ENCODE results near the gene PDE11A. TPM values are rescaled to one million over a fixed set of nuclear protein-coding genes. Genes with fewer than 3 reads are reported as not detected.
"Not testable (repeated sequence)": the region's sequence is repeated elsewhere in the genome, so short reads cannot be mapped to it uniquely, and the experiment has no call there.

PDE11A gene
- total RNA-seq, 4 donors from 2014 or later, result under 0.01 to 0.58 (median under 0.01) TPM; not detected in 1

DNA sequence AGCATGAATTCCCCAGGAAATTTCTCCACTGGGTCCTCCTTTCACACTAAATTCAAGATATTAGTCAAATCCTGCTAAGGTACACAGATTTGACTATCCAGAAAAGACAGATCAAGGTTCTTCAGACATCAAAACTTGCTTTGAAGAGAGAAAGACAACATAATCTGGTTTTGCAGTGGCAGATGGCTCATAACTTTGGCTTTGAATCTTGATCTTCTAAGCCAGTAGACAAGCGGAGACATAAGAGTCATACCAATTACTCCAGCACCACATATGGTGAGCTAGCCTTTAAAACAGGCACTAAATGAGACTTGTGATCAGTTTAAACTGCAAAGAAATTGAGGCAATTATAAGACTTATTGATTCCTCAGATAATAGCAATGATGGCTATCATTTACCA is 29.3 kb downstream of the PDE11A start:
- Histone ChIP-seq H3K9me3 (no peaks in the 10 kb centered on the region), H3K4me3 (no peak overlapping the region), H3K36me3 (no peaks in the 10 kb centered on the region), H3K27me3 (no peaks in the 10 kb centered on the region), H3K4me1 (no peaks in the 10 kb centered on the region), H3K27ac (replicated peaks in 1 of 4) (no peak overlapping the region)
- intact Hi-C loops (cut with DNase I), result no loop called here
- DNase-seq (ENCODE audit: extremely low spot score), result no peak
- 88% methylated on average over 1 of the region's 1 CpG for WGBS
- TF ChIP-seq, protein P1, sequence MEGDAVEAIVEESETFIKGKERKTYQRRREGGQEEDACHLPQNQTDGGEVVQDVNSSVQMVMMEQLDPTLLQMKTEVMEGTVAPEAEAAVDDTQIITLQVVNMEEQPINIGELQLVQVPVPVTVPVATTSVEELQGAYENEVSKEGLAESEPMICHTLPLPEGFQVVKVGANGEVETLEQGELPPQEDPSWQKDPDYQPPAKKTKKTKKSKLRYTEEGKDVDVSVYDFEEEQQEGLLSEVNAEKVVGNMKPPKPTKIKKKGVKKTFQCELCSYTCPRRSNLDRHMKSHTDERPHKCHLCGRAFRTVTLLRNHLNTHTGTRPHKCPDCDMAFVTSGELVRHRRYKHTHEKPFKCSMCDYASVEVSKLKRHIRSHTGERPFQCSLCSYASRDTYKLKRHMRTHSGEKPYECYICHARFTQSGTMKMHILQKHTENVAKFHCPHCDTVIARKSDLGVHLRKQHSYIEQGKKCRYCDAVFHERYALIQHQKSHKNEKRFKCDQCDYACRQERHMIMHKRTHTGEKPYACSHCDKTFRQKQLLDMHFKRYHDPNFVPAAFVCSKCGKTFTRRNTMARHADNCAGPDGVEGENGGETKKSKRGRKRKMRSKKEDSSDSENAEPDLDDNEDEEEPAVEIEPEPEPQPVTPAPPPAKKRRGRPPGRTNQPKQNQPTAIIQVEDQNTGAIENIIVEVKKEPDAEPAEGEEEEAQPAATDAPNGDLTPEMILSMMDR (IDR thresholded peaks at IDR 0.05), result no peak
- no peak for TF ChIP-seq POLR2AphosphoS5 (IDR thresholded peaks at IDR 0.05)
- no peak for TF ChIP-seq EP300 (IDR thresholded peaks at IDR 0.05)
- no peak for TF ChIP-seq POLR2A (IDR thresholded peaks at IDR 0.05; ENCODE audit: low read depth)

DNA sequence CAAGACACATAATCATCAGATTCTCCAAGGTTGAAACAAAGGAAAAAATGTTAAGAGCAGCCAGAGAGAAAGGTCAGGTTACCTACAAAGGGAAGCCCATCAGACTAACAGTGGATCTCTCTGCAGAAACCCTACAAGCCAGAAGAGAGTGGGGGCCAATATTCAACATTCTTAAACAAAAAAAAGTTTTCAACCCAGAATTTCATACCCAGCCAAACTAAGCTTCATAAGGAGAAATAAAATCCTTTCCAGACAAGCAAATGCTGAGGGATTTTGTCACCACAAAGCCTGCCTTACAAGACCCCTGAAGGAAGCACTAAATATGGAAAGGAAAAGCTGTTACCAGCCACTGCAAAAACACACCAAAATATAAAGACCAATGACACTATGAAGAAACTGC is 39.0 kb downstream of the PDE11A start:
- H3K27ac ChIP-seq (replicated peaks in 1 of 4); H3K36me3 ChIP-seq; H3K4me3 ChIP-seq; H3K27me3 ChIP-seq; intact Hi-C loops (cut with DNase I); H3K9me3 ChIP-seq; H3K4me1 ChIP-seq; DNase-seq (ENCODE audit: extremely low spot score): not testable (repeated sequence)

DNA sequence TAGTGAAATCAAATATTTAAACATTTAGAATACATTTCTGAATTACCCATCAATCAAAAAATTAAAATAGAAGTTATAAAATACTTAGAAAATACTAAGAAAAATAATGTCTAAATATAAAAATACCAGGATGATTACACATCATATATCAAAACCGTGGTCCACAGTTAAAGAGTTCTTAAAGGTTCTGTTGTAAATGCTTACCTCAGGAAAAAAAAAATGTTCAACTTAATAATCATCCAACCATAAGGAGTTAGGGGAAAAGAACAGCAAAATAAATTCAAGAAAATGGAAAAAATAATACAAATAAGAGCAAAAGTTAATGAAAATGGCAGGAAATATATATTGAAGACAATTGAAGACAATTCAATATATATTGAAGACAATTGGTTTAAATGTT is 43.2 kb downstream of the PDE11A start:
- TF ChIP-seq POLR2AphosphoS5 (IDR thresholded peaks at IDR 0.05), result no peak
- TF ChIP-seq EP300 (IDR thresholded peaks at IDR 0.05), result no peak
- TF ChIP-seq, protein P1 (IDR thresholded peaks at IDR 0.05), result no peak
- TF ChIP-seq POLR2A (IDR thresholded peaks at IDR 0.05; ENCODE audit: low read depth), result no peak
- Histone ChIP-seq H3K4me1 (no peaks in the 10 kb centered on the region), H3K36me3 (no peaks in the 10 kb centered on the region), H3K27me3 (no peaks in the 10 kb centered on the region), H3K4me3 (no peak overlapping the region), H3K27ac (replicated peaks in 1 of 4) (no peak overlapping the region), H3K9me3 (peaks cover 0 to 7% (median 1%) of the 10 kb centered on the region in 4 donors)
- no peak for DNase-seq (ENCODE audit: extremely low spot score)
- WGBS, result 80% methylated on average over 1 of the region's 1 CpG
- intact Hi-C loops (cut with DNase I), result no loop called here

DNA sequence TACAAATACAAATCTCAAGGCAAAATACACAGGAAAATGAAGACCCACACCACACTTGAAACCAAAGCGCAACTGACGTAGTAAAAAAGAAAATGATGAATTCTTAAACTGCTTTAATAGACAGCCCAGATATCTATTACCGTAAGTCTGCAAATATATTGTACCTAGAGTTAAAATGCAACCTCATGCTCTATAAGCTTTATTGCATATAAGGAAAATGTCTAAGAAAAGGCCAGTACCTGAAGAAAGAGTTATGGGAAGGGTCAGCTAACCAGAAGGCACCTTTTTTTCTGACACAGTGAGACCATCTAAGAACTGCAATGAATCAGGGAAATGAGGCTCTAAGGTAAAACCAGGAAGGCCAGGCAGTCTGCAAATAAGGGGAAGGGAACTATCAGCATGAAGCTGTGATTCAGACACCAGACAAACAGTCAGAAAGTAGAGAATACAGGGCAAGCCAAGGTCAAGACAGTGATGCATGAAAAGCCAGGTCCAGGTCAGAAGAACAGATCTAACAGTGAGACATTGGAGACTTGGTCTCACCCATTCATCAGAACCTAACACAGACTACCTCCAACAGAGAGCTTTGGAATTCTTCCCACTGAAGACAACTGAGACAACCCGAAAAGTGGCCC is 46.9 kb downstream of the PDE11A start:
- intact Hi-C loops (cut with DNase I), result no loop called here
- no peaks in the 10 kb centered on the region for H3K27me3 ChIP-seq
- no peak overlapping the region for H3K27ac ChIP-seq (replicated peaks in 1 of 4)
- H3K36me3 ChIP-seq, result no peaks in the 10 kb centered on the region
- WGBS, result 92% methylated on average over 4 of the region's 4 CpGs
- no peaks in the 10 kb centered on the region for H3K9me3 ChIP-seq
- TF ChIP-seq POLR2AphosphoS5 (IDR thresholded peaks at IDR 0.05) (no peak), EP300 (IDR thresholded peaks at IDR 0.05) (no peak), POLR2A (IDR thresholded peaks at IDR 0.05; ENCODE audit: low read depth) (no peak)
- TF ChIP-seq, protein P1 (IDR thresholded peaks at IDR 0.05), result no peak
- H3K4me1 ChIP-seq, result no peaks in the 10 kb centered on the region
- H3K4me3 ChIP-seq, result no peak overlapping the region
- DNase-seq (ENCODE audit: extremely low spot score), result no peak

DNA sequence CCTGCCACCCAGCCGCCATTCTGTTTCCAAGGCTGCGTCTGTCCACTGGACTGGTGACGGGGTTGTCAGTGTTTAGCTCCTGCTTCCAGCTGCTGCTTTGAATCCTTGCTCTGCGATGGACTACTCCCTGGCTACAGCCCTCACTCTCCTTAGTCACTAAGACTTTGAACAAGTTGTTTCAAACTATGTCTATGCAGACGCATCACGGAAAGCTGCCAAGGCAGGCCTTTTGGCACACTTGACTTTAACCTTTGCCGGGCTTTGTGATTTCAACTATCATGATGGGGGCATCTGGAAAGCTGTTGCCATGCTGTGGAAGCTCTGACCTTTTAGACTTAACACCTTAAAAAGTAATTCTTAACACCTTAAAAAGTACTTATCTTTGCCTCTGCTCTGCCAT is 54.4 kb downstream of the PDE11A start:
- no peaks in the 10 kb centered on the region for H3K4me1 ChIP-seq
- no peak for DNase-seq (ENCODE audit: extremely low spot score)
- H3K27ac ChIP-seq (replicated peaks in 1 of 4), result no peak overlapping the region
- H3K4me3 ChIP-seq, result no peak overlapping the region
- H3K27me3 ChIP-seq, result no peaks in the 10 kb centered on the region
- H3K36me3 ChIP-seq, result no peaks in the 10 kb centered on the region
- no peaks in the 10 kb centered on the region for H3K9me3 ChIP-seq
- WGBS, result 85% methylated on average over 7 of the region's 7 CpGs
- intact Hi-C loops (cut with DNase I), result no loop called here
- TF ChIP-seq EP300 (IDR thresholded peaks at IDR 0.05) (no peak), POLR2A (IDR thresholded peaks at IDR 0.05; ENCODE audit: low read depth) (no peak), POLR2AphosphoS5 (IDR thresholded peaks at IDR 0.05) (no peak)
- TF ChIP-seq, protein P1 (IDR thresholded peaks at IDR 0.05), result no peak
